Loucy (cell line): ENCODE measurements around the gene MAP3K21.
A peak's percentile ranks its signal among the peaks of the same experiment; 100 is the strongest.

Source experiments
- H2AFZ ChIP-seq: fragments of 200-600 bp; sonication (generic); 2 replicates; pipeline ENCODE4 v1.6.0; 2016; ENCODE audit warnings: antibody characterized with exemption, mild to moderate bottlenecking, low read length, moderate library complexity
- H3F3A ChIP-seq: fragments of 200-600 bp; 2 replicates; pipeline ENCODE4 v1.6.0; 2016; ENCODE audit warnings: antibody characterized with exemption, low read depth, mild to moderate bottlenecking
- H3K27me3 ChIP-seq: fragments of 200-600 bp; sonication (generic); 2 replicates; pipeline ENCODE4 v1.6.1; 2014; ENCODE audit warnings: low read length, mild to moderate bottlenecking; ENCODE audit not compliant: insufficient read depth, poor library complexity, severe bottlenecking
- H3K36me3 ChIP-seq: fragments of 200-600 bp; sonication (generic); 2 replicates; pipeline ENCODE4 v1.6.1; 2016; ENCODE audit warnings: low read length; ENCODE audit not compliant: insufficient read depth
- H3K4me1 ChIP-seq: fragments of 200-600 bp; sonication (generic); 2 replicates; pipeline ENCODE4 v1.5.1; 2014; ENCODE audit warnings: low read length, mild to moderate bottlenecking; ENCODE audit not compliant: insufficient read depth, poor library complexity, severe bottlenecking
- H3K4me2 ChIP-seq: fragments of 200-600 bp; sonication (generic); 2 replicates; pipeline ENCODE4 v1.6.0; 2014; ENCODE audit warnings: antibody characterized with exemption, low read length, low read depth, mild to moderate bottlenecking; ENCODE audit not compliant: poor library complexity, severe bottlenecking
- H3K4me3 ChIP-seq: fragments of 200-600 bp; sonication (generic); 2 replicates; pipeline ENCODE4 v1.5.1; 2014; ENCODE audit warnings: low read length, mild to moderate bottlenecking, mixed read lengths; ENCODE audit not compliant: poor library complexity, severe bottlenecking
- H3K79me2 ChIP-seq: fragments of 200-600 bp; sonication (generic); 2 replicates; pipeline ENCODE4 v1.6.1; 2014; ENCODE audit warnings: low read length; ENCODE audit not compliant: insufficient read depth
- H3K9ac ChIP-seq: fragments of 200-600 bp; sonication (generic); 2 replicates; pipeline ENCODE4 v1.6.0; 2014; ENCODE audit warnings: mild to moderate bottlenecking, low read depth, low read length, moderate library complexity; ENCODE audit not compliant: poor library complexity, severe bottlenecking
- H3K9me2 ChIP-seq: fragments of 200-600 bp; sonication (generic); replicated peaks from 2 replicates; pipeline ENCODE4 v1.6.1; 2016; ENCODE audit warnings: low read depth, low read length, mixed read lengths
- H3K9me3 ChIP-seq: fragments of 200-600 bp; sonication (generic); 2 replicates; pipeline ENCODE4 v1.6.1; 2014; ENCODE audit warnings: mild to moderate bottlenecking, antibody characterized with exemption, low read length, low read depth; ENCODE audit not compliant: insufficient read depth
- H4K20me1 ChIP-seq: fragments of 200-600 bp; sonication (generic); 2 replicates; pipeline ENCODE4 v1.6.0; 2014; ENCODE audit warnings: antibody characterized with exemption, low read length, mild to moderate bottlenecking; ENCODE audit not compliant: insufficient read depth, poor library complexity, severe bottlenecking
- EZH2phosphoT487 ChIP-seq: fragments of 200-600 bp; IDR thresholded peaks from 2 replicates; pipeline ENCODE4 v1.6.1; 2018; ENCODE audit warnings: antibody characterized with exemption, mild to moderate bottlenecking, moderate library complexity, borderline replicate concordance
- TF ChIP-seq, protein P1 (sequence below): fragments of 200-600 bp; sonication (generic); conservative IDR thresholded peaks from 2 replicates; pipeline ENCODE4 v1.5.1; 2014; ENCODE audit warnings: mild to moderate bottlenecking, antibody characterized with exemption, low read length

The MAP3K21 gene

DNA sequence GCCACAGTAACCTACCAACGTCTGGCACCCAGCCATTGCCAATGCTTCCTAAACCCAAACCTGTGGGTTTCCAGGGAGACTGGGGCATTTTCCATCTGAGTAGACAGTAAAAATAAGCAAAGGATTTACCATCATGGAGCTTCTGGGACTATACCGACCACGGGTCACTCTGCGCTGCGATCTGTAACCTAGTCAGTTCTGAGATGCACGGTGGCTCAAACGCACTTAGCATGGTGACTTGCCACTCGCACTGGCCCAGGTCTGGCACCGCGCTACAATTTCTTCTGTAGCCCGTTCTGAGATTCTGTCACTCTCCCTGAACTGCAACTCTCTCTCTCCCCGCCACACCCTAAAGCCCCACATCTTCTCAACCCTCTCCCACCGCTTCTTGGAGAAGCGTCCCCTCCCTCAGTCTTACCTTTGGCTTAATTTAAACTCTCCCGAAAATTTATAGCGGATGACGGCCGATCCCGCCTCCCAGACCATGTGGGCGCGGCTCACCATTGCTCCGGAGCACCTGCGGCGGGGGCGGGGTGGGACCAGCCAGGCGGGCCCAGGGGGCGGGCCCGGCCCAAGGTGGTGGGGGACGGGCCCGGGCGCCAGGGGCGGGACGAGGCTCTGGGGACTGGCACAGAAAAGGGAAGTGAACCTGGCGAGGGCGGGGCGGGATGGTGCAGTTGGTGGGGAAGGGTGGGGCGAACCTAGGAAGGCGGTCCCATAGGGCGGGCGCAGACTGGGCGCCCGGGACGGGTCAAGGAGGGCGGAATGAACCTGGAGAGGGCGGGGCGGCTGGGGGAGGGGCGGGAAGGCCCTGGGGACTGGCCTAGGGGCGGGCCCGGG lies 493 bp upstream of the MAP3K21 start:
- Histone ChIP-seq H3K79me2 (peaks cover 29% of the 10 kb centered on the region), H3K9me3 (no peaks in the 10 kb centered on the region), H4K20me1 (peaks cover 7% of the 10 kb centered on the region), H3K27me3 (no peaks in the 10 kb centered on the region), H3K36me3 (no peaks in the 10 kb centered on the region), H2AFZ (peak overlapping the region; percentile 85), H3K4me2 (peak overlapping the region; percentile 63), H3K4me1 (peaks cover 32% of the 10 kb centered on the region), H3K4me3 (peak overlapping the region; percentile 69), H3F3A (peaks cover 7% of the 10 kb centered on the region; the same call in 1 of the 2 replicates), H3K9ac (no peak overlapping the region), H3K9me2 (no peaks in the 10 kb centered on the region)
- no peak for TF ChIP-seq EZH2phosphoT487
- TF ChIP-seq, protein P1, sequence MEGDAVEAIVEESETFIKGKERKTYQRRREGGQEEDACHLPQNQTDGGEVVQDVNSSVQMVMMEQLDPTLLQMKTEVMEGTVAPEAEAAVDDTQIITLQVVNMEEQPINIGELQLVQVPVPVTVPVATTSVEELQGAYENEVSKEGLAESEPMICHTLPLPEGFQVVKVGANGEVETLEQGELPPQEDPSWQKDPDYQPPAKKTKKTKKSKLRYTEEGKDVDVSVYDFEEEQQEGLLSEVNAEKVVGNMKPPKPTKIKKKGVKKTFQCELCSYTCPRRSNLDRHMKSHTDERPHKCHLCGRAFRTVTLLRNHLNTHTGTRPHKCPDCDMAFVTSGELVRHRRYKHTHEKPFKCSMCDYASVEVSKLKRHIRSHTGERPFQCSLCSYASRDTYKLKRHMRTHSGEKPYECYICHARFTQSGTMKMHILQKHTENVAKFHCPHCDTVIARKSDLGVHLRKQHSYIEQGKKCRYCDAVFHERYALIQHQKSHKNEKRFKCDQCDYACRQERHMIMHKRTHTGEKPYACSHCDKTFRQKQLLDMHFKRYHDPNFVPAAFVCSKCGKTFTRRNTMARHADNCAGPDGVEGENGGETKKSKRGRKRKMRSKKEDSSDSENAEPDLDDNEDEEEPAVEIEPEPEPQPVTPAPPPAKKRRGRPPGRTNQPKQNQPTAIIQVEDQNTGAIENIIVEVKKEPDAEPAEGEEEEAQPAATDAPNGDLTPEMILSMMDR, result no peak

GRCh38 chr1:233328142-233328921 lies 808 bp downstream of the MAP3K21 start:
- Histone ChIP-seq H2AFZ (peak overlapping the region; percentile 93), H3K9me2 (no peaks in the 10 kb centered on the region), H4K20me1 (peaks cover 7% of the 10 kb centered on the region), H3K27me3 (no peaks in the 10 kb centered on the region), H3K79me2 (peaks cover 33% of the 10 kb centered on the region), H3K4me3 (peak overlapping the region; percentile 78), H3K4me2 (peak overlapping the region; percentile 84), H3K9ac (peak overlapping the region; percentile 73), H3K36me3 (no peaks in the 10 kb centered on the region), H3F3A (peaks cover 7% of the 10 kb centered on the region; the same call in 1 of the 2 replicates), H3K4me1 (peaks cover 43% of the 10 kb centered on the region), H3K9me3 (no peaks in the 10 kb centered on the region)
- TF ChIP-seq, protein P1, result no peak
- TF ChIP-seq EZH2phosphoT487, result no peak

DNA sequence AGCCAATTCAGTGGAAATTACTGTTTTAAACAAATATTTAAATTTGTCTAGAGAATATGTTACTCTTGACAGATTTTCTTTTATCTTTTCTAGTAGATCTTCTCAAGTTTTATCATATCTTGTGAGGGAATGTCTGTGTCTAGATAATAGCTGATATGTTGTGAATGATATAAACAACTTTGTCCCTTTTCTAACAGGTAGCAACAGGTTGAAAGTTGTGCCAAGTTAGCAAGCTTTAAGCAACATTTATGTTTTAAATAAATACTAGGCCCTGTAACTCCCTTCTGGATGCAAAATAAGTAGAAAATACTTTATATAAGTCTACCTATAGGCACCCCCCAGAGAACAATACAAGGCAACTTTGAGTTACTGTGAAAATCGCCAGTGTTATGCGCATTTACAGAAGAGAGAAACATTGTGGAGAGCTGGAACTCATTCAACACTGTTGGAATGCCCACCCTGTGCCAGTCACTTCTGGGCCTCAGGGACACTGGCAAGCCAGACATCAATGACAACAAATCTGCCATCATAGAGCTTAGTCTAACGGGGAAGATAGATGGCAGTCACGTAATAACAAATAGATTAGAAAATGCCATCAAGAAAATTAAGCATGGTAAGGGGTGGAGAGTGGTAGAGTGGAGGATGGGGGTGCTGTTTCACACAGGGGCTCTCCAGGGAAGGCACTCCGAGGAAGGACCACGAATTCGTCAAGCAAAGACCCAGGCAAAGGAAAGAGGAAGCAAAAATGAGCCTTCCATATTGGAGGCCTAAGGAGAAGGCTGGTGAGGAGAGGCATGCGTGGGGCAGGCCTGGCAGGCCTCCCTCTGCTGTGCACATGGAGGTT lies 4.4 kb downstream of the MAP3K21 start:
- H3K9ac ChIP-seq, result peak overlapping the region; percentile 35
- peaks cover 53% of the 10 kb centered on the region for H3K4me1 ChIP-seq
- H3K9me3 ChIP-seq, result no peaks in the 10 kb centered on the region
- H3K36me3 ChIP-seq, result no peaks in the 10 kb centered on the region
- H2AFZ ChIP-seq, result no peak overlapping the region; the same call in 1 of the 2 replicates
- peaks cover 45% of the 10 kb centered on the region for H3K79me2 ChIP-seq
- 0 out of 2 replicates have a peak, but pooled peaks cover under 1% of the 10 kb centered on the region for H3F3A ChIP-seq
- H3K27me3 ChIP-seq, result no peaks in the 10 kb centered on the region
- peak overlapping the region; percentile 44 for H3K4me3 ChIP-seq
- peak overlapping the region; percentile 84 for H3K4me2 ChIP-seq
- peaks cover 7% of the 10 kb centered on the region for H4K20me1 ChIP-seq
- H3K9me2 ChIP-seq, result no peaks in the 10 kb centered on the region
- TF ChIP-seq, protein P1, result peak; percentile 35; the same call in 1 of the 2 replicates
- TF ChIP-seq EZH2phosphoT487, result no peak
